ENCODE data around the gene NAT16.

DNA sequence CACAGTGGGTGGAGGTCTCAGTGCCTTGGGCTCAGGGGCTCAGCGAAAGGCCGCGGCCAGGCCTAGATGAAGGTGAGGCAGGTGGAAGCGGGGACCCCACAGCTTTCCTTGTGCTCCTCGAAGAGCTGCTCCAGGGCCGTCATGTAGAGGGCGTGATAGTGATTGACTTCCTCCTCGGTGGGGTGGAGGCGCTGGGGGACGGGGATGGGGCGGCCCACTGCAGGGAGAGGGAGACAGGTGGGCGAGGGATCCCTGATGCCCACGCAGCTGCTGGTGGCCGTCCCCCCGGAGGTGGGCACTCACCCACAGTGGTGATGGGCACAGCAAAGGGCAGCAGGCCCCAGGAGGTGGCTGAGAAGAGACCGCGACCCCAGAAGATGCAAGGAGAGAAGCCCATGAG is 15.8 kb upstream of the NAT16 start:
- TF ChIP-seq POLR2AphosphoS5 (IDR thresholded peaks at IDR 0.05; ENCODE audit: insufficient read depth in 1 of 2, low read depth in 1 of 2): no peak
- TF ChIP-seq, protein P1, sequence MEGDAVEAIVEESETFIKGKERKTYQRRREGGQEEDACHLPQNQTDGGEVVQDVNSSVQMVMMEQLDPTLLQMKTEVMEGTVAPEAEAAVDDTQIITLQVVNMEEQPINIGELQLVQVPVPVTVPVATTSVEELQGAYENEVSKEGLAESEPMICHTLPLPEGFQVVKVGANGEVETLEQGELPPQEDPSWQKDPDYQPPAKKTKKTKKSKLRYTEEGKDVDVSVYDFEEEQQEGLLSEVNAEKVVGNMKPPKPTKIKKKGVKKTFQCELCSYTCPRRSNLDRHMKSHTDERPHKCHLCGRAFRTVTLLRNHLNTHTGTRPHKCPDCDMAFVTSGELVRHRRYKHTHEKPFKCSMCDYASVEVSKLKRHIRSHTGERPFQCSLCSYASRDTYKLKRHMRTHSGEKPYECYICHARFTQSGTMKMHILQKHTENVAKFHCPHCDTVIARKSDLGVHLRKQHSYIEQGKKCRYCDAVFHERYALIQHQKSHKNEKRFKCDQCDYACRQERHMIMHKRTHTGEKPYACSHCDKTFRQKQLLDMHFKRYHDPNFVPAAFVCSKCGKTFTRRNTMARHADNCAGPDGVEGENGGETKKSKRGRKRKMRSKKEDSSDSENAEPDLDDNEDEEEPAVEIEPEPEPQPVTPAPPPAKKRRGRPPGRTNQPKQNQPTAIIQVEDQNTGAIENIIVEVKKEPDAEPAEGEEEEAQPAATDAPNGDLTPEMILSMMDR (IDR thresholded peaks at IDR 0.05): no peak
